ENCODE measurements around the gene AK9. TPM values are rescaled to one million over a fixed set of nuclear protein-coding genes. Genes with fewer than 3 reads are reported as not detected.

The AK9 gene
- polyA plus RNA-seq, 2 of the 4 experiments (the other 2 are of a cell fraction): 2.2 to 4.7 TPM

- DNase-seq (ENCODE audit: low read depth in 1 of 2, low spot score in 1 of 2) (peak in 1 of 2 experiments; percentile 44), ATAC-seq (no peak), FAIRE-seq (no peak)
- Histone ChIP-seq H3K4me1 (peaks cover 17% of the 10 kb centered on the region; the same call in 2 of the 3 replicates), H3K9me3 (no peaks in the 10 kb centered on the region), H3K4me3 (no peak overlapping the region), H3K4me2 (no peak overlapping the region), H3K27ac (no peak overlapping the region; a peak in 1 of 6 replicates)
- ChIA-PET POLR2A (no interaction called here), CTCF (interaction anchor here (1.0 kb wide), 1 partner anchor 219 kb away, joined by 4 read pairs; no protein-coding TSS in a partner anchor)
- TF ChIP-seq ZSCAN20 (CRISPR knock-in tag; IDR thresholded peaks at IDR 0.05) (no peak), FOSL2 (IDR thresholded peaks at IDR 0.05) (no peak), FOSL2 (CRISPR knock-in tag; IDR thresholded peaks at IDR 0.05) (peak; percentile 59), CTCF (IDR thresholded peaks at IDR 0.05) (no peak), CBX8 (IDR thresholded peaks at IDR 0.05) (no peak), MAZ (IDR thresholded peaks at IDR 0.05; ENCODE audit: borderline replicate concordance, low read depth, low read length) (no peak), RCOR1 (IDR thresholded peaks at IDR 0.05; ENCODE audit: low read depth, low read length) (no peak), CEBPB (IDR thresholded peaks at IDR 0.05) (0 out of 4 replicates have a peak, but pooled peaks of 1 of the 2 experiments have one; percentile 15)
- WGBS (ENCODE audit: missing lambda C conversion rate): 7% methylated on average over 1 of the region's 1 CpG
Measured at GRCh38 chr6:109486068-109486467, 204.9 kb downstream of the AK9 start.

GRCh38 chr6:109485266-109485935 is 205.6 kb downstream of the AK9 start:
- CTCF ChIA-PET: interaction anchor here (1.0 kb wide), 1 partner anchor 220 kb away, joined by 4 read pairs; no protein-coding TSS in a partner anchor
- Histone ChIP-seq H3K4me1 (peaks cover 24% of the 10 kb centered on the region; the same call in 2 of the 3 replicates), H3K4me3 (no peak overlapping the region), H3K27ac (peak overlapping the region in 1 of 2 experiments; percentile 10; a peak in 1 of 6 replicates), H3K4me2 (no peak overlapping the region), H3K9me3 (no peaks in the 10 kb centered on the region)
- ATAC-seq (no peak), FAIRE-seq (no peak), DNase-seq (ENCODE audit: low read depth in 1 of 2, low spot score in 1 of 2) (no peak)
- 74% methylated on average over 3 of the region's 3 CpGs for WGBS (ENCODE audit: missing lambda C conversion rate)
- POLR2A ChIA-PET: no interaction called here
- TF ChIP-seq ZSCAN20 (CRISPR knock-in tag; IDR thresholded peaks at IDR 0.05): no peak
- no peak for TF ChIP-seq KDM1A (IDR thresholded peaks at IDR 0.05; ENCODE audit: low read depth)
- no peak for TF ChIP-seq POLR2A (IDR thresholded peaks at IDR 0.05; ENCODE audit: low read length)
- no peak for TF ChIP-seq TFCP2L1 (CRISPR knock-in tag; IDR thresholded peaks at IDR 0.05)
- no peak for TF ChIP-seq ZC3H11A (IDR thresholded peaks at IDR 0.05)
- TF ChIP-seq SREBF2 (IDR thresholded peaks at IDR 0.05): no peak
- TF ChIP-seq TP53 (CRISPR knock-in tag; IDR thresholded peaks at IDR 0.05): no peak
- TF ChIP-seq BHLHE40 (IDR thresholded peaks at IDR 0.05; ENCODE audit: low read depth, low read length): no peak

DNA sequence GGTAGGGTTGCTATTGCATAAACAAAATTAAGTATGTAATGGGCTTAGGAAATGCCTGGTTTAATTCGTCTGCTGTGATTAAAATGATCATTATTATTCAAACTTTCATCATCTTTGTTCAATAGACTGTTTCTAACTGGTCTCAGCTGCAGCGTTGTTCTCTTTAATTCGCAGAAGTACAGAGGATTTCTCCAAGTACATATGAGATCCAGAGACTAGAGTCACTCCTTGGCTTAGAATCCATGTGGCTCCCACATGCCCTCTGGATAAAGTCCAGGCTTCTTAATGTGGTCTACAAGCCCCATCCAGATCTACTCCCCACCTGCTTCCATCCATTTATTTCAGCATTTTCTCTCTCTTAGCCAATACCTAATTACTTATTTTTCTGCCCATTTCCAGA is 206.9 kb downstream of the AK9 start:
- DNase-seq (ENCODE audit: low read depth in 1 of 2, low spot score in 1 of 2) (no peak), FAIRE-seq (no peak), ATAC-seq (no peak)
- ChIA-PET POLR2A (no interaction called here), CTCF (no interaction called here)
- Histone ChIP-seq H3K4me3 (peak overlapping the region; percentile 85; the same call in 2 of the 3 replicates), H3K4me2 (peak overlapping the region; percentile 69), H3K9me3 (no peaks in the 10 kb centered on the region), H3K27ac (peak overlapping the region in 1 of 2 experiments; percentile 45; a peak in 1 of 6 replicates), H3K4me1 (peaks cover 32% of the 10 kb centered on the region; the same call in 2 of the 3 replicates)
- 92% methylated on average over 3 of the region's 3 CpGs for WGBS (ENCODE audit: missing lambda C conversion rate)
- TF ChIP-seq NFE2L2 (conservative IDR thresholded peaks at IDR 0.05; ENCODE audit: low read length): no peak
- no peak for TF ChIP-seq ESRRA (IDR thresholded peaks at IDR 0.05; ENCODE audit: borderline replicate concordance, low read length)
- TF ChIP-seq TFCP2L1 (CRISPR knock-in tag; IDR thresholded peaks at IDR 0.05): no peak
- no peak for TF ChIP-seq JUN (IDR thresholded peaks at IDR 0.05)
- TF ChIP-seq, protein P1, sequence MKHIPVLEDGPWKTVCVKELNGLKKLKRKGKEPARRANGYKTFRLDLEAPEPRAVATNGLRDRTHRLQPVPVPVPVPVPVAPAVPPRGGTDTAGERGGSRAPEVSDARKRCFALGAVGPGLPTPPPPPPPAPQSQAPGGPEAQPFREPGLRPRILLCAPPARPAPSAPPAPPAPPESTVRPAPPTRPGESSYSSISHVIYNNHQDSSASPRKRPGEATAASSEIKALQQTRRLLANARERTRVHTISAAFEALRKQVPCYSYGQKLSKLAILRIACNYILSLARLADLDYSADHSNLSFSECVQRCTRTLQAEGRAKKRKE (CRISPR knock-in tag; IDR thresholded peaks at IDR 0.05; ENCODE audit: low read depth): no peak
- no peak for TF ChIP-seq BCL3 (IDR thresholded peaks at IDR 0.05)
- TF ChIP-seq CHD4 (IDR thresholded peaks at IDR 0.05; ENCODE audit: borderline replicate concordance): no peak
- TF ChIP-seq CTCF (IDR thresholded peaks at IDR 0.05): no peak
- no peak for TF ChIP-seq ZC3H11A (IDR thresholded peaks at IDR 0.05)
- TF ChIP-seq FOSL2 (IDR thresholded peaks at IDR 0.05): no peak
- no peak for TF ChIP-seq FOSL2 (CRISPR knock-in tag; IDR thresholded peaks at IDR 0.05)
- TF ChIP-seq MAFK (IDR thresholded peaks at IDR 0.05; ENCODE audit: partially characterized antibody): no peak
- no peak for TF ChIP-seq HOXA7 (CRISPR knock-in tag; IDR thresholded peaks at IDR 0.05)
- no peak for TF ChIP-seq RCOR1 (IDR thresholded peaks at IDR 0.05; ENCODE audit: low read depth, low read length)

All from A549 (cell line).